ENCODE measurements around the gene USP21.

The USP21 gene

GRCh38 chr1:161196111-161196510, 36.8 kb downstream of the USP21 start:
- DNase-seq = no peak

DNA sequence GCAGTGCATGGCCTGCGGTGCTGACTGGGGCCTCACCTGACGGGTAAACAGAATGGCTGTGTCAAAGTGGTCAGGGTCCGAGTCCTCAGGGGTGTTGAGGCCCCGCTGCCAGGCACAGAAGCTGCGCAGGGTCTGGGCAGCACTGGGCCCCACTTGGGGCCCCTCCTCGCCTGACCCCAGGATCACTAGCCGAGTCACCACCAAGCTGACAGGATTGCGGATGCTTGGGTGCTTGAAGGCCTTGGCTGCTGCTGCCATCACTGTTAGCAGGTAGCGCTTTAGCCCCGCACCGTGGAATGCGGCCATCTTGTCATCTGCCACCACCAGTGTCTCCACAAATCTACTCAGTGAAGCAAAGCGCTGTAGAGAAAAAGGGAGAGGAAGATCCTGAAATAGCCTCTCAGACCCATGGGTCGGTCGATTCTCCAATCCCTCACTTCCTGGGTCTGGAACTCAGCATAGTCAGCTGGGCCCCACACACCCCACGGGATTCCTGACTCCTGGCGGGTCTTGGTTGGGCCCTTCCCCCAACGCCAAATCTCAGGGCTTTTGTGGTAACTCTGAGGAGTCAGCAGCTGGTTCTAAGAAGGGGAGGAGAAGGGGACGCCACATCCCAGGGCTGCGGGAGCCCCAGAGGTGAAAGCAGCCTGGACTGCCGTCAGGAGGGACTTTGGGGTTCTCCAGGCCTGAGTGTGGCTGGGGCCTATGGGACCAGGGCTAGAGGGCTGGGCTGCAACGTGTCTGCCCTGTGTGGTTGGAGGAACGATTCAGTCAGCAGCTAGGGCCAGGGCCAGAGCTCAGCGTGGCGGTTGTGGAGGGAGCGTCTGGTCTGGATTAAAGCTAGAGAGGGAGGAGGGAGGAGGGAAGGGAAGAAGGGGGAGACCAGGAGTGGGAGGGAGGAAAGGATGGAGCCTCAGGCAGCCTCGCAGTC, 37.5 kb downstream of the USP21 start:
- DNase-seq = no peak

GRCh38 chr1:161197560-161198193, 38.4 kb downstream of the USP21 start:
- no peak for DNase-seq

GRCh38 chr1:161198194-161198896, 39.0 kb downstream of the USP21 start:
- DNase-seq = peak; percentile 4

GRCh38 chr1:161198897-161199431, 39.7 kb downstream of the USP21 start, which contains the start of gene ADAMTS4:
TSS of gene ADAMTS4 (minus strand) at chr1:161199054. CDS start at chr1:161198627, 427 bp downstream.
- DNase-seq = no peak

- DNase-seq = no peak
Observed at GRCh38 chr1:161199506-161200139, 40.3 kb downstream of the USP21 start.

DNA sequence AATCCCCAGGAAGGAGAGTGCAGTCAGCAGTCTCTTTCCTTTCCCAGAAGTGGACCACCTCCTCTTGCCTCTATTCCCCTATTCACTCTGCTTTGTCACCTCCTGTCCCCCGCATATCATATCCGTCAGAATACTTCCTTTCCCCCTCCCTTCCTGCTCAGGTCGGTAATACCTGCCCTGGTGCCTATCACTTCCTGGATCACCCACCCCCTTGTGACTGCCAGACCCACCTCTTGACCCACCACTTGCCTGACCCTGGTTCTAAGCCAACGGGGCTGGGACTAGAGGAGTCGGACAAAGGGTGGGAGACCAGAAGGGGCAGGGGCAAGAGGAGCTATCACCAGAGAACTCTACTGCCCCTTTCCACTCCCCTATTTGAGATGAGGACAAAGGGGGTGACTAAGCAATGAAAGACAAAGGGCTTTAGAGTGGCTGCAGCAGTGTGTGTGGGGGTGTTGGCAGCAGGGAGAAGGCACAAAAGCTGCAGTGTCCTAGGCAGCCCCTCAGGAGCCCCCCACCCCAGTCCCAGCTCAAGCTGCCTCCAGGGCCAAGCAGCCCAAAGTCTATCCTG, 41.2 kb downstream of the USP21 start:
- no peak for DNase-seq

- DNase-seq = no peak
Observed at GRCh38 chr1:161200992-161201835, 41.9 kb downstream of the USP21 start.

DNA sequence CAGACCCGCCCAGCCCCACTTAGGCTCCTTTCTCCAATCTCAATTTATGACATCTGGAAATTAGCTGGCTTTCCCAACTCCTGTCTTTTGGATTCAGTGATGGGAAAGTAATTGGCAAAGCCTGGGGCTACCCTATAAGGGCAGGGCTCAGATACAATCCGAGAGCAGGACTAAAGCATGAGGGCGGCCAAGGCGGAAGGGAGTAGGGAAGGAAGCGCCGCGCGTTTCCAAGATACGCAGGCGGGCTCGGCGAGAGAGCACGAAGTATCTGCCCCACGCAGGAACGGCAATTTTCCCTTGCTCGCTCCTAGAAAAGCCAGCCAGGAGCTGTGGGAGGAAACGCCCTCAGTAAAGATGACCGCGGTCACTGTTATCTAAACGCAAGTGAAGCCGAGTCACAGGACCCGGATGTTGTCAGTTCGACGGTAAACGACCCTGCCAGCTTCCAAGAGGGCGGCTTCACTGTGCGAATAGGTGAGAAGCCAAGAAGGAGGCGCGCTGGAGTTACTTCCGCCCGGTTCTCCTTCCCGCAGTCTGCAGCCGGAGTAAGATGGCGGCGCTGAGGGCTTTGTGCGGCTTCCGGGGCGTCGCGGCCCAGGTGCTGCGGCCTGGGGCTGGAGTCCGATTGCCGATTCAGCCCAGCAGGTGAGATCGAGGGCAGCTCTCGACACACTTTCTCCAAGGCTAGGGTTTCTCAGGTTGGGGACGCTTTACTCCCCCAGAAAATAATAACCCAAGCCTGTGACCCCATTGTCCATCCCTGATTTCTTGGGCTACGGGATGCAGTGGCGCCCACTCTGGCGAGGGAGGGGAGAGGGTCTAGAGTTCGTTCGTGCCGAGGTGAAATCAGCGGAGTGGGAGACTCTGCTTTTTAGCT, 42.8 kb downstream of the USP21 start, which contains the start of gene NDUFS2:
Gene NDUFS2 (plus strand): TSS at position 532 of the 877 bp plus-strand sequence. CDS start 19 bp downstream, at position 551.
- DNase-seq = peak; percentile 92

GRCh38 chr1:161206411-161207140, 47.3 kb downstream of the USP21 start:
- DNase-seq = no peak

GRCh38 chr1:161207173-161207572, 47.9 kb downstream of the USP21 start:
- DNase-seq = no peak

- no peak for DNase-seq
Observed at GRCh38 chr1:161209790-161210409, 50.6 kb downstream of the USP21 start.

- no peak for DNase-seq
Observed at GRCh38 chr1:161214369-161214768, 55.1 kb downstream of the USP21 start.

GRCh38 chr1:161215076-161215475, 55.8 kb downstream of the USP21 start, which contains the start of gene FCER1G:
TSS of gene FCER1G (plus strand) at chr1:161215295. CDS start at chr1:161215322, 27 bp downstream.
- no peak for DNase-seq

Data from NCI-H524 treated with DMSO at 0.1 percent for 48 hours (cell line).